DMS153 treated with DMSO at 0.1 percent for 48 hours (cell line): ENCODE data around the gene NRG4.
"Not testable (repeated sequence)": the region's sequence is repeated elsewhere in the genome, so short reads cannot be mapped to it uniquely, and the experiment has no call there.

Source experiments
- DNase-seq: peaks from one replicate; lab custom pipeline; 2025; ENCODE audit not compliant: unreplicated experiment; lab: John Stamatoyannopoulos, UW

NRG4 gene

DNA sequence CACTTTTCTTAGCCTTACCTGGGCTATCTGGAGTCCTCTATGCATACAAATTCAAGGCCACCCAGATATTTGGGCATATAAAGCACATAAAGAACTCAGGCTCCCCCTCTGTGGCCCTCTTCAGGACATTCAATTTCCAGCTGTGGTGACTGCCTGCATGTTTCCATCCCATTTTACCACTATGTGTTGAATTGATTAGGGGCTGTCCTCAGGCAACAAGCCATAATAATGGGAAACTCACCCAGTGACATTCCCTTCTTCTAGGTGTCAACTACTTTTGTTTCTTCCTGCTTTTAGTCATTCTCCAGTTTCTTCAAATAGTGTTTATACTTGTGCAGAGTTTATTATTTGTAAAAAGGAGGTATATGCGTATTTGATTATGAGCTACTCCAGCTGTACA, 18.0 kb downstream of the NRG4 start:
- DNase-seq = no peak

DNA sequence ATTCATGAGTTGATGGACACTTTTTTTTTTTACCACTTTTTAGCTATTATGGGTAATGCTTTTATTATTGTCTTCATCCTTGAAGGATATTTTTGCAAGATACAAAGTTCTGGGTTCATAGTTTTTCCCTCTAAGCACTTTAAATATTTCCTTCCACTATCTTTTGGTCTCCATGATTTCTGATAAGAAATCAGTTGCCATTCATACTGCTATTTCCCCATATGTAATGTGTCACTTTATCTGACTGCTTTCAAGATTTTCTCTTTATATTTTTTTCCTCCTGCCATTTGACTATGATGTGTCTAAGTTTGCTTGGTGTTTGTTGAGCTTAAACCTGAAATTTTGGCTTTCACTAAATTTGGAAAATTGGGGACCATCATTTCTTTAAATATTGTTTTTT, 19.3 kb downstream of the NRG4 start:
- no peak for DNase-seq

DNA sequence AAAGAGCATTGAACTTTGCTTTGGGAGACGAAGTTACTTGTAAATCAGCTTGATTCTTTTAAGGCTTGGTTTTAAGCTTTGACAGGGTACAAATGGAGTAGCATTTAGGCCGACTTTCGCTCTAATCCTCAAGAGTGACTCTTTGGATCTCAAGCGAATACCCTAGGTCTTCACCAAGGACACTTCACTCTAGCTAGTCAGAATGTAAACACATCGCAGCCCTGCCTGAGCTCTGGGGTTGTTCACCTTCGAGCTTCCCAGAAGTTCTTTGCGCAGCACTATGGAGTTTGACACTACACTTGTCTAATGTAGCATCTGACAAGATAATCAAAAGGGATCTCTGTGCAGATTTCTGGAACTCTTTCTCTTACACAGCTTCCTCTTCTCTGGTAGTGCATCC, 22.3 kb downstream of the NRG4 start:
- no peak for DNase-seq

DNA sequence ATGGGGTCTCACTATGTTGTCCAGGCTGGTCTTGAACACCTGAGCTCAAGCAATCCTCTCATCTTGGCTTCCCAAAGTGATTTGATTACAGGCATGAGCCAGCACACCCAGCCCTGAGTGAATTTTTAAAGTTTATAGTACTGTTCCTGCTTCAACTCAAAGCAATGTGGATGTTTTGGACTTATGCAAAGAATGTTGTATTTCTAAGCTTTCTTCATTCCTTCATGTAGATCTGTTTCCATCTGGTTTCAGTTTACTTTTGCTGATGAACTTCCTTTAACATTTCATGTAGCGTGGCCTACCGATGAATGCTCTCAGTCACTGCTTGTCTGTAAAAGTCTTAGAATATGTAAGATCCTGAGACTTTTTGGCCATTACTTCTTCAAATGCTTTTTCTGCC, 23.2 kb downstream of the NRG4 start:
- DNase-seq = no peak

DNA sequence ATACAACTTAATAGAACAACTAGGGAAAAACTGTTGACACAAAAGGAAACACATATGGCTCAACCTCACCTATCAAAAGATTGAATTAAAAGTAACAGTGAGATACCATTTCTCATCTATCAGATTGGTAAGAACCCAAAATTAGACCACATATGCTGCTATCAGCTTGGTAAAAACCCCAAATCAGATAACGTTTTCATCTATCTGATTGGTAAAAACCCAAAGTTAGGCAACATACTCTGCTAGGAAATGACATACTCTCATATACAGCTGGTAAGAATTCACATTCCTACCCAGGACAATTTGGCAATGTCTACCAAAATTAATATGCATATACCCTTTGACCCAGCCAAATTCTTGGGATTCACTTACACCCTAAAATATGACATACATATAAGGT, 26.3 kb downstream of the NRG4 start:
- no peak for DNase-seq

DNA sequence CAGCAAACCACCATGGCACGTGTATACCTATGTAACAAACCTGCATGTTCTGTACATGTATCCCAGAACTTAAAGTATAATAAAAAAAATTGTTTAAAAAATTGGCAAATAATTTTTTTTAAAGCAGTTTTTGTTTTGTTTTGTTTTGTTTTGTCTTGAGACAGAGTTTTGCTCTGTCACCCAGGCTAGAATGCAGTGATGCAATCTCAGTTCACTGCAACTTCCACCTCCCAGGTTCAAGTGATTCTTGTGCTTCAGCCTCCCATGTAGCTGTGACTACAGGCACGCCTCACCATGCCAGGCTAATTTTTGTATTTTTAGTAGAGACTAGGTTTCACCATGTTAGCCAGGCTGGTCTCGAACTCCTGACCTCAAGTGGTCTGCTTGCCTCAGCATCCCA, 27.5 kb downstream of the NRG4 start:
- not testable (repeated sequence) for DNase-seq

DNA sequence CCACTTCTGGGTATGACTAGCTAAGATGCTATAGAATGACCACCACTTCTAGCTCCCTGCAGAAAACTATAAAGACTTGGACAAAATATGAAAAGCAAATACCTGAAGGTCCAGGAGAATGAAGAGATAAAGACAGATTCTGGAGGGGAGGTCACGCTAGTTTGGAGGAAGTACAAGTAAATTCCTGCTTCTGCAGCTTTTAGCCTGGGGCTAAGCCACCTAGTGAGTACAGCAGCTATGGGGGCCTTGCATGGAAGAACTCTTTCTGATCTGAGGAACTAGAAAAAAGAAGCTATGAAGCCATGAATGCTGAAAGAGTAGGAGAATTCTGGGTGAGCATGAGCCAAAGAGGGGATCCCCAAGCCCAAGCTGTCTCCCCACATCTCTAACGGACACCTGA, 29.8 kb downstream of the NRG4 start:
- DNase-seq = no peak

DNA sequence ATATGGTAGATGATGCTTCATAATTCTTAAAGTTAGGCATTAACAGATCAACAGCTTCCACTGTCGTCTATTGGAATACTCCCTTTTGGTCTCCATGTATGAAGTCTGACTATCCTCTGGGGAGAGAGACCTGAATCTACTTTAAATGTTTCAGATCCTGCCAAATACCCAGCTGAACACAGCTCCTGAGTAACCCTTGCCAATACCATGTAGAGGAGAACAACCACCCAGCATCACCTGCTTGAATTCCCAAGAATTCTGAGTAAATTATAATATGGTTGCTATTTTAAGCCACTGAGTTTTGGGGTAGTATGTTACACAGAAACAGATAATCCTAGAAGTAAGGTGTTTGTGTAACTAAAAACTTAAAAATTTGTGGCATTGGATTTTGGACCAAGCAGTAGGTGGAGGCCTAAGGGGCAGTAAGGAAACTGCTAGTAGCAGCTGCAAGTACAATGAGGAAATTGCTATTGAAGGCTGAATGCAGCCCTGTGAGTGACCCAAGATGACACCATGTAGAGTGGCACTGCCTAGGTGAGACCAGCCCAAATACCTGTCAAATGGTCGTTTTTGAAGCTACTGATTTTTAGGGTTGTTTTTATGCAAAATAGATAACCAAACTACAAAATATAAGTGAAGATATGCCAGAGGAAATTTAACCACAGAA, 30.9 kb downstream of the NRG4 start:
- DNase-seq = no peak

DNA sequence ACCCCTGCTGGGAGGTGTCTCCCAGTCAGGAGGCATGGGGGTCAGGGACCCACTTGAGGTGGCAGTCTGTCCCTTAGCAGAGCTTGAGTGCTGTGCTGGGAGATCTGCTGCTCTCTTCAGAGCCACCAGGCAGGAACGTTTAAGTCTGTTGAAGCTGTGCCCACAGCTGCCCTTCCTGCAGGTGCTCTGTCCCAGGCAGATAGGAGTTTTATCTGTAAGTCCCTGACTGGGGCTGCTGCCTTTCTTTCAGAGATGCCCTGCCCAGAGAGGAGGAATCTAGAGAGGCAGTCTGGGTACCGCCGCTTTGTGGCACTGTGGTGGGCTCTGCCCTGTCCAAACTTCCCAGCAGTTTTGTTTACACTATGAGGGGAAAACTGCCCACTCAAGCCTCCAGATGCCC, 35.5 kb downstream of the NRG4 start:
- not testable (repeated sequence) for DNase-seq

DNA sequence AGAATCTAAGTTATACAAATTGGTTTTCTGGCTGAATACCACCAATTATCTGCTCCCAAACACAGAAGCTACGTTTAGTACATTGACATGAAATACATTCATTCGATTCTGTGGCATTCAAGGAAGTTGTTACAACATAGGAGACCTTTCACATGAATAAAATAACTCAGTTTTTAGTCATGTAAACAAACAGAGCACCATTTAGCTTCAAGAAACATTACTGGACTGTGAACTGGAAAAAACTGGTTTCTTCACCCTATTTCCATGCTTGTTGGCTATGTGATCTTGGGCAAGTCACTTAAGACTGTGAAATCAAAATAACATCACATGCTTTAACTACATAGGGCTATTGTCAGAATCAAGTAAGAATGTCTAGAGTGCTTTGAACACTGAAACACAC, 46.2 kb downstream of the NRG4 start:
- DNase-seq = no peak

DNA sequence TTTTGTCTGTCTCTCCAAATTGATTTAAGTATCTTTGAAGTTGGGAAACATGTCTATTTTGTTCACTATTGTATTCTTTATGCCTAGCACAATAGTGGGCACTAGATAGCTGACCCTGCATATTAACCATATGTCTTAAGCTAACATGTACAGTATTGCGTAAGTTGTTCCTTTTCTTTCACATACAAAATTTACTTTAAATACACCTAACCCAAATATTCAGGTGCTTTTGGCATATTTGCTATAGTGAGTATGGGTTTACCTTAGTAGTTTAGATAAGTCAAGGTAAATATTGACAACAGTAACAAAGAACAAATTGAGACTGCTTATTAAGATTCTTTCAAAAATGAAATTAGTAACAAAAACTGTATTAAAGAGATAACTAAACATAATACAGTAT, 50.9 kb downstream of the NRG4 start:
- no peak for DNase-seq

DNA sequence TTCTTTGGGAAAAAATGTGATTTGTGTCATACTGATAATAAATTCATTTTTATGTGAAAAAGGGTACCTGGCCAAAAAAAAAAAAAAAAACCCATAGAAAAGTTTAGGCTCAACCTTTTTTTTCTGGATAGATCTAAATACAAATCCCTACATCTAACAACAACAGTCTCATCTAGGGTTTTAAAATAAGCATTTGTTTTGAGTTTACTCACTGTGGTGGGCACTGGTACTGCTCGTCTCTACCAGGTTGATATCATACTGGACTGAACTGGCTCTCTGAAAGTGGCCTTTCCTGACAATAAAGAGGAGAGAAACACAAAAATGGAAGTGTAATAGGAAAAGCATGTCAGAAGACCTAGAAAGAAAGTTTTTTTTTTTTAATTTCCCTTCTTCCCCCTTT, 56.5 kb downstream of the NRG4 start:
- DNase-seq = no peak

DNA sequence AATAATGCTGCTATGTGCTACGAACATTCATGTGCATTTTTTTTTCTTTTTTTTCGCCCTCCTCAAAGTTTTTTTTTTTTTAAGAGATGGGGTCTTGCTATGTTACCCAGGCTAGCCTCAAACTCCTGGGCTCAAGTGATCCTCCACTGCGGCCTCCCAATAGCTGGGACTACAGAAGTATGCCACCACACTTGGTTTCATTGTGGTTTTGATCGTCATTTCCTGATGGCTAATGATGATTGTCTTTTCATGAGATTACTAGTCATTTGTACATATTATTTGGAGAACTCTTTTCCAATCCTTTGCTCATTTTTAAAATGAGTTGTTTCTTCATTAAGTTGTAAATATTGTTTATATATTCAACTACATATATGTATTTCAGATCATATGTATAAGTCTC, 59.7 kb downstream of the NRG4 start:
- no peak for DNase-seq

DNA sequence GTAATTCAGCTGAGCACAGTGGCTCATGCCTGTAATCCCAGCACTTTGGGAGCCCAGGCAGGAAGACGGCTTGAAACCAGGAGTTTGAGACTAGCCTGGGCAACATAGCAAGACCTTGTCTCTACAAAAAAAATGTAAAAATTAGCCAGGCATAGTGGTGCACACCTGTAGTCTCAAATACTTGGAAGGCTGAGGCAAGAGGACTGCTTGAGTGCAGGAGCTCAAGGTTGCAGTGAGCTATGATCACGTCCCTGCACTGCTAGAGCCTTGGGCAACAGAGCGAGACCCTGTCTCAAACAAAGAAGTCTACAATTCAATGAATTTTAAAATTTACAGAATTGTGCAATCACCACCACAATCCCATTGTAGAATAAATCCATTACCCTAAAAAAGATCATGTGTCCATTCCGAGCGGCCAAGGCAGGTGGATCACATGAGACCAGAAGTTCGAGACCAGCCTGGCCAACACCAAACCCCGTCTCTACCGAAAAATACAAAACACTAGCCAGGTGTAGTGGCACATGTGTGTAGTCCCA, 63.4 kb downstream of the NRG4 start:
- no peak for DNase-seq

DNA sequence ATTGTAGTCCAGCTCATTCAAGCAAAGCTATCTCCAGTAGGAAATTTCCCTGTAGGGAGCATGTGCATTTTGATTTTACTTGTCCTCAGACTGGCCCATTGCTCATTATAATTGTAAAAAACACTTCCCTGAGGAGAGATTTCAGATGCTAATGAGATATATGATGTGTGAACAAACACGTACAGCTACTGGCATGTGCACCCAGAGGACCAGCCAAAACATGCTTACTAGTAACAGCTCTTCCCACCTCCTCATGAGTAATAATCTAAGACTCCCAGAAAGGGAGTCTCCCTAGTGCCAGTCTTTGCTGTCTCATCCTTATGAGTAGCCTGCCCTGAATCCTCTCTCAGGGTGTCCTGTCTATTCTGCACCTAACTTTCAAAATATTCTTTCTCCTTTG, 65.1 kb downstream of the NRG4 start:
- no peak for DNase-seq

DNA sequence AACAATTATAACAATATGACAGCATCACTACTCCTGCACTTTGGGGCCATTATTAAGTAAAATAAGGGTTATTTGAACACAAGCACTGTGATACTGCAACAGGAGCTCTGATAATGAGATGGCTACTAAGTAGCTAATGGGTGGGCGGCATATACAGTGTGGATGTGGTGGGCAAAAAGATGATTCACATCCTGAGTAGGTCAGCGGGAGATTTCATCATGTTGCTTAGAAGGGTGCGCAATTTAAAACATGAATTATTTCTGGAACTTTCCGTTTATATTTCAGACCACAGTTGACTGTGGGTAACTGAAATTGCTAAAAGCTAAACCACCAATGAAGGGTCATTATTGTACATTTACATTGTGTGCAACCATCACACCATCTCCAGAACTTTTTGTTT, 66.3 kb downstream of the NRG4 start:
- DNase-seq = no peak

DNA sequence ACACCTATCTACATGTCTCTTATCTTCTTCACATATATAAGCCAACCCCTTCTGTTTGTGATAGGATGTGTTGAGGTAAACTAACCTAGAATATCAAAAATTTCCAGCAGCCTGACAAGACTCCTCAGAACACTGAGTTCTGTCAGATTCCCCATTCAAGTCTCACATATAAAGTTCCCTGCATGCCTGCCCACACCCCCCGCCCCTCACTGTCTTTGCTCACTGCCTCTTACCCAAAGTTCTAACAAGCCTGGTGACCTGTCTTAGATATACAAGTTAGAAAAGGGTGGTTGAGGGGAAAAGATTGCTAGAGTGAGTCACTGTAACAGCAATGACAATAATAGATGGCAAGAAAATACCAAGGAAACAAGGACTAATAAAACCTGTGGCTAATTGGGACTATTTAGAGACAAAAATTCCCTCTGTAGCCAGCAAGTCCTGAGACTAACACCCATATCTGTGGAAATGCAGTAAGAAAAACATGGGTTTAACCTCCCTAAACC, 68.5 kb downstream of the NRG4 start:
- no peak for DNase-seq

DNA sequence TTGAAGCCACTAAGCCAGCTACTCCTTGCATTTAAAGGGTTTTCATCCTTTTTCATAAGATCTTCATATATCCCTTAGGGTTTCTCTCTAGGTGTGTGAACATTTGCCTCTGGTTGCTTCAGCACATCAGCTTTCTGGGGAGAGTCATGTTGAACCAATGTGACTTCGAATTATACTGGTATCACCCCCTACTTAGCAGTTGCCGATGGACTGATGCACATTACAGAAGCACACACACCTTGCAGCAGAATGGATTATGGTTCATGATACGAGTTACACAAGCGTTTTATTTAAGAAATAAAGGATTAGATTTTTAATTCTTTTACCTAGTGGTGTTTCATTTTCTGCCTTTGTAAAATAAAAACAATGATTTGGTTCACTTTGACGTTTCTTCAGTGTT, 69.0 kb downstream of the NRG4 start:
- no peak for DNase-seq

DNA sequence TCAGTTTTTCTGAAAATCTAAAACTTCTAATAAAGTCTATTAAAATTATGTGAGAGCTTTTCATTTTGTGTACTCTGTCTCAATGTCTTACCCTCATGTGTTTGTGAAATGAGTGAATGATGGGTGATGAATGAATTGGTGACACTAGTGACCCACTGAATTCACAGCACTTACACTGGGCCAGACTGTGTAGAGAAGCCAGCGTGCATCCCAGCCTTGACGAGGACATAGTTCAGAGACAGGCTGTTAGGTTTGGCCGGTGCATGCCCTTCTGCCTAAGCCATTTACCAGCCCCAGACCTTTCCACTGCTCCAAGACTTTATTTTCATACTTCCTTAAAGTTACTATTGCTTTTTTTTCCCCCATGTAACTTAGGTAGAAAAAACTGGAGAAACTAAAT, 69.8 kb downstream of the NRG4 start:
- DNase-seq = no peak

DNA sequence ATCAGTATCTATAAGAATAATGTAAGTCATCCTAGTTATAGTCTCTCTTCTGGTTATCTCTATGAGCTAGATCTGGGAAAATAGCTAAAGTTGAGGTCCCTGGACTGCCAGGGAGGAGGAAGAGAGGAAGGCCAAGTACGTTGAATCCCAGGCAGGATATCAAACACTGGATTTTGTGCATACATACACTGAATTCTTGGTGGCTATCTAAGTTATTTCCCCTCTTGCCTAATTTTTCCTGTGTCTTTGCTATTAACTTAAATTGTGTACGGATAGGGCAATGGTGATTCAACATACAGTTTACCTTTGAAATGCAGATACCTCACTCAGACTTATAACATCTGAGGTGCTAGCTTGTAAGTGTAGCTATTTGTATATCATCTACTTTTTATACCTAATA, 81.4 kb downstream of the NRG4 start:
- no peak for DNase-seq

DNA sequence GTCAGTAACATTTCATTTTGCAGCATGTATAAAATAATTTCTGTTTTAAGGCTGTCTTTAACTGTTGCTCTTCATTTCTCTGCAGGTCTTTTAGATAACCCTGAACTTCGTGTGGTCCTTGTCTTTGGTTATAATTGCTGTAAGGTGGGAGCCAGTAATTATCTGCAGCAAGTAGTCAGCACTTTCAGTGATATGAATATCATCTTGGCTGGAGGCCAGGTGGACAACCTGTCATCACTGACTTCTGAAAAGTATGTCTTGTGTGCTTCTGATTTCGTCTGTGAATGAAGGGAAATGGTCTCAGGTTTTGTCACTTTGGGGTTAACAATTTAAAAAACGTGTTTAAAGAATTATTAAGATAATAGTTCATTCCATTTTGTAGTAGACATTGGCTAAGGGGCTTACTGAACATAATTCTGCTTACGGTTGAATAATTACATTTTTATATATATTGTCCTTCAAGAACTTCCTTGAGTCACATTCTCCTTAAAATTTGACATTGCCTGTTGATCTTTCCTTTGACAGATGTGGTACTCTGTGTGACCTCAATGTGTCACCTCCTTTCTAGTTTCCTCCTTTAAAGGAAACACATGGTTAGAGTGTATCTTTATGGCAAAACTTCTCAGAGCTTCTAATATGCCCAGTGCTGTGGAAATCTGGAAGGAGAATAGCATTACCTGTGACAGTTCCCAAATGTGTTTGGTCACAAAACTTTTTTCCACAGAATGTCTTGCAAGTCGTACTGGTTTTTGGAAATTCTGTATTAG, 82.2 kb downstream of the NRG4 start:
- DNase-seq = no peak
